Astrocyte (in vitro differentiated cells and primary cell): ENCODE results near the gene CEMP1.

Experiments used
- EZH2 ChIP-seq: IDR thresholded peaks from 2 replicates; pipeline ENCODE4 v1.6.1; 2012; ENCODE audit warnings: mild to moderate bottlenecking, low read length, inconsistent platforms; ENCODE audit not compliant: insufficient read depth
- TF ChIP-seq, protein P1 (sequence below): IDR thresholded peaks from 2 replicates; pipeline ENCODE4 v1.5.1; 2011; ENCODE audit warnings: low read depth, mild to moderate bottlenecking, inconsistent platforms, low read length, moderate library complexity; ENCODE audit not compliant: insufficient read depth

DNA sequence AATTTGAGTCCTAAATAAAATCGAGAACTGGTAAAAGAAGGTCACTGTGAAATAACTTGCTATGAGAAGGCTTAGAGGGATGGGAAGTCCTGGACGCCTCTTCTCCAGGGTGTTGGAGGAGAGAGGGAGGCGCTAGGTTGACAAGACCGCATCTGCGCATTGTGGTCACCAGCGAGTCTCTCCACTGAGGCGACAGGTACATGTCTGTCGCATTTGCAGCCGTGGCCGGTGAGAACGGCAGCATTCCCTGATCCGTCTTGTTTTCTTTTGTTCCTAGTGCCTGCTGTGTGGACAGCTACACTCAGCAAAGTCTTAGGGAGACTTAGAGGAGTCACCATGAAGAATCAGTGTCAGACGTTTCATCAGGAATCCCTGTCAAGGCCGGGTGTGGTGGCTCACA lies 25.5 kb downstream of the CEMP1 start:
- TF ChIP-seq, protein P1, sequence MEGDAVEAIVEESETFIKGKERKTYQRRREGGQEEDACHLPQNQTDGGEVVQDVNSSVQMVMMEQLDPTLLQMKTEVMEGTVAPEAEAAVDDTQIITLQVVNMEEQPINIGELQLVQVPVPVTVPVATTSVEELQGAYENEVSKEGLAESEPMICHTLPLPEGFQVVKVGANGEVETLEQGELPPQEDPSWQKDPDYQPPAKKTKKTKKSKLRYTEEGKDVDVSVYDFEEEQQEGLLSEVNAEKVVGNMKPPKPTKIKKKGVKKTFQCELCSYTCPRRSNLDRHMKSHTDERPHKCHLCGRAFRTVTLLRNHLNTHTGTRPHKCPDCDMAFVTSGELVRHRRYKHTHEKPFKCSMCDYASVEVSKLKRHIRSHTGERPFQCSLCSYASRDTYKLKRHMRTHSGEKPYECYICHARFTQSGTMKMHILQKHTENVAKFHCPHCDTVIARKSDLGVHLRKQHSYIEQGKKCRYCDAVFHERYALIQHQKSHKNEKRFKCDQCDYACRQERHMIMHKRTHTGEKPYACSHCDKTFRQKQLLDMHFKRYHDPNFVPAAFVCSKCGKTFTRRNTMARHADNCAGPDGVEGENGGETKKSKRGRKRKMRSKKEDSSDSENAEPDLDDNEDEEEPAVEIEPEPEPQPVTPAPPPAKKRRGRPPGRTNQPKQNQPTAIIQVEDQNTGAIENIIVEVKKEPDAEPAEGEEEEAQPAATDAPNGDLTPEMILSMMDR, result no peak
- TF ChIP-seq EZH2, result no peak
